ENCODE data around the gene EXD2. TPM values are rescaled to one million over a fixed set of nuclear protein-coding genes. Genes with fewer than 3 reads are reported as not detected.
A peak's percentile ranks its signal among the peaks of the same experiment; 100 is the strongest.

Gene EXD2
- total RNA-seq, 1 experiment from 2014 or later, result 26.2 TPM

DNA sequence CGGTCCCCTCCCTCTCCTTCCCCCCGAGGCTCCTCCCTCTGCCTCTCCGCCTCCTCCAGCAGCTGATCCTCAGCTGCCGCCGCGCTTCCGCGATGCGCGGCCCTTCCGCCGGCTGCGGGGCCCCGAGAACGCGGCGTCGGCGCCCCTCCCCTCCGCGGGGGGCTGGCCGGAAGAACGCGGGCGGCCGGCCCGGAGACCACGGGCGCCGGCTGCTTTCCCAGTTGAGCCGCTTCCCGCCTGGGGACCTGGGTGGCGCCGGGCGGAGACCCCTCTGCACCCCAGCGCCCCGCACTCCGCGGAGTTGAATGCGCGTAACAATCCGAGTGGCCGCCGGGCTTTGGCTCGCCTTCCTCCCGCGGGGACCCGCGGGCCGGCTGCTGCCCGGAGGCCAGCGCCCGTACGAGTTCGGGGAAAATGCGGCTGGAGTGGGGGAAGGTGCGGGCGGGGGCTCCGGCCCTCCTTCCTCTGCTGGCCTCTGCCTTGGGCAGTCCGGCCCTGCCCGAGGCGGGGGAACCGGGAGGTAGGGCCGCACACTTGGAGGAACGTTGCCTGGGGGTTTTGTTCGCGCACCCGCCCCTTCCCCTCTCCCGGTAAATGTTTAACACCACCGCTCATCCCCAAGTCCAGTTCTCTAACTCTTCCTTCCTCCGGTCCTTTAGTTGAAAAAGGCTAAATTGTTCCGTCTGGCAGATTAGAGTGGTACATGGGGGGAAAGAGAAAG, 38.0 kb upstream of the EXD2 start (continued):
- TF ChIP-seq, protein P1, sequence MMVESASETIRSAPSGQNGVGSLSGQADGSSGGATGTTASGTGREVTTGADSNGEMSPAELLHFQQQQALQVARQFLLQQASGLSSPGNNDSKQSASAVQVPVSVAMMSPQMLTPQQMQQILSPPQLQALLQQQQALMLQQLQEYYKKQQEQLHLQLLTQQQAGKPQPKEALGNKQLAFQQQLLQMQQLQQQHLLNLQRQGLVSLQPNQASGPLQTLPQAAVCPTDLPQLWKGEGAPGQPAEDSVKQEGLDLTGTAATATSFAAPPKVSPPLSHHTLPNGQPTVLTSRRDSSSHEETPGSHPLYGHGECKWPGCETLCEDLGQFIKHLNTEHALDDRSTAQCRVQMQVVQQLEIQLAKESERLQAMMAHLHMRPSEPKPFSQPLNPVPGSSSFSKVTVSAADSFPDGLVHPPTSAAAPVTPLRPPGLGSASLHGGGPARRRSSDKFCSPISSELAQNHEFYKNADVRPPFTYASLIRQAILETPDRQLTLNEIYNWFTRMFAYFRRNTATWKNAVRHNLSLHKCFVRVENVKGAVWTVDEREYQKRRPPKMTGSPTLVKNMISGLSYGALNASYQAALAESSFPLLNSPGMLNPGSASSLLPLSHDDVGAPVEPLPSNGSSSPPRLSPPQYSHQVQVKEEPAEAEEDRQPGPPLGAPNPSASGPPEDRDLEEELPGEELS (CRISPR knock-in tag; IDR thresholded peaks at IDR 0.05), result peak; percentile 46; the same call in 1 of the 2 replicates
- TF ChIP-seq, protein P2, sequence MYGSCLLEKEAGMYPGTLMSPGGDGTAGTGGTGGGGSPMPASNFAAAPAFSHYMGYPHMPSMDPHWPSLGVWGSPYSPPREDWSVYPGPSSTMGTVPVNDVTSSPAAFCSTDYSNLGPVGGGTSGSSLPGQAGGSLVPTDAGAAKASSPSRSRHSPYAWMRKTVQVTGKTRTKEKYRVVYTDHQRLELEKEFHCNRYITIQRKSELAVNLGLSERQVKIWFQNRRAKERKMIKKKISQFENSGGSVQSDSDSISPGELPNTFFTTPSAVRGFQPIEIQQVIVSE (CRISPR knock-in tag; IDR thresholded peaks at IDR 0.05; ENCODE audit: borderline replicate concordance), result no peak
- TF ChIP-seq, protein P3, sequence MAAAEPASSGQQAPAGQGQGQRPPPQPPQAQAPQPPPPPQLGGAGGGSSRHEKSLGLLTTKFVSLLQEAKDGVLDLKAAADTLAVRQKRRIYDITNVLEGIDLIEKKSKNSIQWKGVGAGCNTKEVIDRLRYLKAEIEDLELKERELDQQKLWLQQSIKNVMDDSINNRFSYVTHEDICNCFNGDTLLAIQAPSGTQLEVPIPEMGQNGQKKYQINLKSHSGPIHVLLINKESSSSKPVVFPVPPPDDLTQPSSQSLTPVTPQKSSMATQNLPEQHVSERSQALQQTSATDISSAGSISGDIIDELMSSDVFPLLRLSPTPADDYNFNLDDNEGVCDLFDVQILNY (CRISPR knock-in tag; IDR thresholded peaks at IDR 0.05), result peak; percentile 78; the same call in 1 of the 2 replicates
- TF ChIP-seq, protein P4, sequence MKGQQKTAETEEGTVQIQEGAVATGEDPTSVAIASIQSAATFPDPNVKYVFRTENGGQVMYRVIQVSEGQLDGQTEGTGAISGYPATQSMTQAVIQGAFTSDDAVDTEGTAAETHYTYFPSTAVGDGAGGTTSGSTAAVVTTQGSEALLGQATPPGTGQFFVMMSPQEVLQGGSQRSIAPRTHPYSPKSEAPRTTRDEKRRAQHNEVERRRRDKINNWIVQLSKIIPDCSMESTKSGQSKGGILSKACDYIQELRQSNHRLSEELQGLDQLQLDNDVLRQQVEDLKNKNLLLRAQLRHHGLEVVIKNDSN (CRISPR knock-in tag; IDR thresholded peaks at IDR 0.05), result no peak
- TF ChIP-seq ZNF317 (CRISPR knock-in tag; IDR thresholded peaks at IDR 0.05; ENCODE audit: borderline replicate concordance, low read depth) (0 out of 2 replicates have a peak, but pooled peaks have one; percentile 17), ZNF423 (CRISPR knock-in tag; IDR thresholded peaks at IDR 0.05) (peak; percentile 18; the same call in 1 of the 2 replicates), SP1 (CRISPR knock-in tag; conservative IDR thresholded peaks at IDR 0.05) (peak; percentile 70)

DNA sequence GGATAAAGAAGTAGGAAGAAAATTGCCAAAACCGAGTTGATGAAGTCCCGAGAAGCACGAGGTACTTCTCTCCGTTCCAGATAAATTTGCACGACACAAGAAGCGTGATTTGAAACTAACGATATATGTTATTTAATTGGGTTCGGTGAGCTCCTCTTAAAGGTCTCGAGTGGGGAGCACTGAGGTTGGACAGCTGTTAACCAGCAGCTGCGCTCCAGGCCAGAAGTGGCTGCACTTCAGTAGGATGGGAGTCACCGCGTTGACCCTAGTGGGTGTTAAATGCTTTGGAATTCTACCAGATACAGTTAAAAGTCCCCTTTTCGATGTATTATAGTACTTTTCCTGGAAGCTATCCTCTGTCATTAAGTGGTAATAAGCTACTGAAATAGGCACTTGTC, 37.4 kb upstream of the EXD2 start:
- POLR2A ChIA-PET, result no interaction called here
- TF ChIP-seq JAZF1 (CRISPR knock-in tag; IDR thresholded peaks at IDR 0.05) (no peak), JUN (CRISPR knock-in tag; IDR thresholded peaks at IDR 0.05) (no peak), ATF1 (CRISPR knock-in tag; IDR thresholded peaks at IDR 0.05) (no peak), NFATC4 (CRISPR knock-in tag; IDR thresholded peaks at IDR 0.05) (no peak), ELF4 (CRISPR knock-in tag; IDR thresholded peaks at IDR 0.05; ENCODE audit: low read depth) (no peak), ZNF219 (CRISPR knock-in tag; IDR thresholded peaks at IDR 0.05; ENCODE audit: borderline replicate concordance) (no peak), ZNF416 (CRISPR knock-in tag; IDR thresholded peaks at IDR 0.05) (no peak), SOX15 (CRISPR knock-in tag; IDR thresholded peaks at IDR 0.05) (no peak), ETV6 (CRISPR knock-in tag; IDR thresholded peaks at IDR 0.05) (no peak), NFYB (CRISPR knock-in tag; conservative IDR thresholded peaks at IDR 0.05; ENCODE audit: low read depth) (no peak), OVOL2 (CRISPR knock-in tag; IDR thresholded peaks at IDR 0.05; ENCODE audit: borderline replicate concordance) (no peak), FOXJ3 (CRISPR knock-in tag; IDR thresholded peaks at IDR 0.05; ENCODE audit: borderline replicate concordance) (no peak), PRRX2 (CRISPR knock-in tag; IDR thresholded peaks at IDR 0.05) (no peak), MYBL2 (CRISPR knock-in tag; IDR thresholded peaks at IDR 0.05) (no peak)
- TF ChIP-seq, protein P5, sequence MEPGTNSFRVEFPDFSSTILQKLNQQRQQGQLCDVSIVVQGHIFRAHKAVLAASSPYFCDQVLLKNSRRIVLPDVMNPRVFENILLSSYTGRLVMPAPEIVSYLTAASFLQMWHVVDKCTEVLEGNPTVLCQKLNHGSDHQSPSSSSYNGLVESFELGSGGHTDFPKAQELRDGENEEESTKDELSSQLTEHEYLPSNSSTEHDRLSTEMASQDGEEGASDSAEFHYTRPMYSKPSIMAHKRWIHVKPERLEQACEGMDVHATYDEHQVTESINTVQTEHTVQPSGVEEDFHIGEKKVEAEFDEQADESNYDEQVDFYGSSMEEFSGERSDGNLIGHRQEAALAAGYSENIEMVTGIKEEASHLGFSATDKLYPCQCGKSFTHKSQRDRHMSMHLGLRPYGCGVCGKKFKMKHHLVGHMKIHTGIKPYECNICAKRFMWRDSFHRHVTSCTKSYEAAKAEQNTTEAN (CRISPR knock-in tag; IDR thresholded peaks at IDR 0.05), result no peak
- TF ChIP-seq, protein P6, sequence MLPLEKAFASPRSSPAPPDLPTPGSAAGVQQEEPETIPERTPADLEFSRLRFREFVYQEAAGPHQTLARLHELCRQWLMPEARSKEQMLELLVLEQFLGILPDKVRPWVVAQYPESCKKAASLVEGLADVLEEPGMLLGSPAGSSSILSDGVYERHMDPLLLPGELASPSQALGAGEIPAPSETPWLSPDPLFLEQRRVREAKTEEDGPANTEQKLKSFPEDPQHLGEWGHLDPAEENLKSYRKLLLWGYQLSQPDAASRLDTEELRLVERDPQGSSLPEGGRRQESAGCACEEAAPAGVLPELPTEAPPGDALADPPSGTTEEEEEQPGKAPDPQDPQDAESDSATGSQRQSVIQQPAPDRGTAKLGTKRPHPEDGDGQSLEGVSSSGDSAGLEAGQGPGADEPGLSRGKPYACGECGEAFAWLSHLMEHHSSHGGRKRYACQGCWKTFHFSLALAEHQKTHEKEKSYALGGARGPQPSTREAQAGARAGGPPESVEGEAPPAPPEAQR (CRISPR knock-in tag; IDR thresholded peaks at IDR 0.05), result no peak
- TF ChIP-seq, protein P7, sequence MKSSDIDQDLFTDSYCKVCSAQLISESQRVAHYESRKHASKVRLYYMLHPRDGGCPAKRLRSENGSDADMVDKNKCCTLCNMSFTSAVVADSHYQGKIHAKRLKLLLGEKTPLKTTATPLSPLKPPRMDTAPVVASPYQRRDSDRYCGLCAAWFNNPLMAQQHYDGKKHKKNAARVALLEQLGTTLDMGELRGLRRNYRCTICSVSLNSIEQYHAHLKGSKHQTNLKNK (CRISPR knock-in tag; IDR thresholded peaks at IDR 0.05), result no peak
- TF ChIP-seq, protein P8, sequence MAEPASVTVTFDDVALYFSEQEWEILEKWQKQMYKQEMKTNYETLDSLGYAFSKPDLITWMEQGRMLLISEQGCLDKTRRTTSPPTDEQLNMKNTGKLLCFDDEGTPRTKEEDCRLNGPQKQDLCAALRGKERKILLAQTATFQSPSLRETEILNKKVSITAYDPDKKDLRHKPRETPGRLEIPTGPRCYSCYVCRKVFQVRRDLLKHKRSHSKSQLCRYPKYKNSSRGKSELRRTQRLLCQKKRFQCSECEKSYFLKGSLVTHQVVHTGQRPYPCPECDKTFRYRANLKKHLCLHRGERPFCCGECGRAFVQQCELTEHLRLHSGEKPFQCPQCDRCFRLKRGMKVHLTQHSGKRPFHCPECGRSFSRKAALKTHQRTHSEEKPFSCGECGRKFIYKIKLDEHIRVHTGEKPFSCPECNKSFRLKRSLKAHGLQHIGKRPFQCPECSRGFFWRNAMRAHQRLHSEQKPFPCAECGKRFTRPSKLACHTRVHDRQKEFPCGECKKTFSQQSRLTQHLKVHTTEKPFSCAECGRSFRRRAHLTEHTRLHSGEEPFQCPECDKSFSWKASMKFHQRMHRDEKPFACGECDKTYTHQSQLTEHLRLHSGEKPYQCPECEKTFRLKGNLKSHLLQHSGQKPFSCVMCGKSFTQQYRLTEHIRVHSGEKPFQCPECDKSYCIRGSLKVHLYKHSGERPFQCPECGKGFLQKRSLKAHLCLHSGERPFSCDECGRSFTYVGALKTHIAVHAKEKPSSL (CRISPR knock-in tag; conservative IDR thresholded peaks at IDR 0.05), result no peak
- CTCF ChIA-PET, result interaction anchor here (0.6 to 1.6 kb wide), 4 partner anchors 38 to 381 kb away, joined by 3 to 4 read pairs (median 4); partner anchors contain the start of genes EXD2 and GALNT16
- Mint-ChIP-seq H3K4me1 (peaks cover 28% of the 10 kb centered on the region), H3K36me3 (peaks cover under 1% of the 10 kb centered on the region; the same call in 1 of the 2 replicates), H3K9me3 (no peaks in the 10 kb centered on the region), H3K4me3 (peak overlapping the region; percentile 92), H3K27me3 (ENCODE audit: low read depth) (peaks cover 14% of the 10 kb centered on the region), H3K27ac (peak overlapping the region; percentile 48; the same call in 1 of the 2 replicates)
- ATAC-seq (no peak), DNase-seq (ENCODE audit: low spot score) (no peak)
